ENCODE results near the gene SDHAF1. TPM values are rescaled to one million over a fixed set of nuclear protein-coding genes. Genes with fewer than 3 reads are reported as not detected.

The SDHAF1 gene
- polyA plus RNA-seq, 1 donor from 2014 or later: 71.6 TPM

- Histone ChIP-seq H4K20me1 (ENCODE audit: insufficient read depth) (no peaks in the 10 kb centered on the region), H3K27ac (ENCODE audit: low read length) (no peak overlapping the region), H3K36me3 (ENCODE audit: insufficient read depth, low read length) (no peaks in the 10 kb centered on the region), H3F3A (ENCODE audit: insufficient read depth, low read length, poor library complexity, severe bottlenecking) (no peaks in the 10 kb centered on the region), H3K9me3 (ENCODE audit: low read length) (no peaks in the 10 kb centered on the region), H3K9ac (ENCODE audit: low read length) (no peak overlapping the region), H3K79me2 (replicated peaks; ENCODE audit: insufficient read depth, low read length) (no peaks in the 10 kb centered on the region), H3K4me3 (ENCODE audit: low read length) (no peak overlapping the region), H3K27me3 (ENCODE audit: insufficient read depth, low read depth, low read length) (peaks cover 14% of the 10 kb centered on the region), H2AFZ (ENCODE audit: low read depth, low read length) (no peak overlapping the region), H3K9me2 (ENCODE audit: insufficient read depth, low read length) (no peaks in the 10 kb centered on the region), H3K4me2 (ENCODE audit: low read length) (no peak overlapping the region)
- TF ChIP-seq POLR2AphosphoS5 (IDR thresholded peaks at IDR 0.05) (no peak), SMC3 (conservative IDR thresholded peaks at IDR 0.05; ENCODE audit: poor library complexity) (no peak)
These were observed 6.2 kb upstream of the SDHAF1 start for GRCh38 chr19:35988824-35989223.

GRCh38 chr19:35990156-35990555 lies 4.8 kb upstream of the SDHAF1 start:
- H3K9me2 ChIP-seq (ENCODE audit: insufficient read depth, low read length): no peaks in the 10 kb centered on the region
- no peak overlapping the region for H3K4me2 ChIP-seq (ENCODE audit: low read length)
- TF ChIP-seq MXI1 (conservative IDR thresholded peaks at IDR 0.05; ENCODE audit: poor library complexity, severe bottlenecking): no peak
- H3F3A ChIP-seq (ENCODE audit: insufficient read depth, low read length, poor library complexity, severe bottlenecking): no peaks in the 10 kb centered on the region
- no peaks in the 10 kb centered on the region for H3K36me3 ChIP-seq (ENCODE audit: insufficient read depth, low read length)
- H3K27me3 ChIP-seq (ENCODE audit: insufficient read depth, low read depth, low read length): peaks cover 14% of the 10 kb centered on the region
- no peaks in the 10 kb centered on the region for H4K20me1 ChIP-seq (ENCODE audit: insufficient read depth)
- H3K27ac ChIP-seq (ENCODE audit: low read length): no peak overlapping the region
- H3K4me3 ChIP-seq (ENCODE audit: low read length): no peak overlapping the region
- H3K9me3 ChIP-seq (ENCODE audit: low read length): no peaks in the 10 kb centered on the region
- H2AFZ ChIP-seq (ENCODE audit: low read depth, low read length): no peak overlapping the region
- no peaks in the 10 kb centered on the region for H3K79me2 ChIP-seq (replicated peaks; ENCODE audit: insufficient read depth, low read length)
- H3K9ac ChIP-seq (ENCODE audit: low read length): no peak overlapping the region

- Histone ChIP-seq H3F3A (ENCODE audit: insufficient read depth, low read length, poor library complexity, severe bottlenecking) (no peaks in the 10 kb centered on the region), H3K27ac (ENCODE audit: low read length) (no peak overlapping the region), H3K27me3 (ENCODE audit: insufficient read depth, low read depth, low read length) (peaks cover 9% of the 10 kb centered on the region), H3K79me2 (replicated peaks; ENCODE audit: insufficient read depth, low read length) (peaks cover 6% of the 10 kb centered on the region), H3K9me2 (ENCODE audit: insufficient read depth, low read length) (no peaks in the 10 kb centered on the region), H3K36me3 (ENCODE audit: insufficient read depth, low read length) (no peaks in the 10 kb centered on the region), H3K9me3 (ENCODE audit: low read length) (no peaks in the 10 kb centered on the region), H3K4me3 (ENCODE audit: low read length) (no peak overlapping the region), H3K4me2 (ENCODE audit: low read length) (no peak overlapping the region), H3K9ac (ENCODE audit: low read length) (no peak overlapping the region), H4K20me1 (ENCODE audit: insufficient read depth) (no peaks in the 10 kb centered on the region), H2AFZ (ENCODE audit: low read depth, low read length) (no peak overlapping the region)
- TF ChIP-seq EP300 (conservative IDR thresholded peaks at IDR 0.05; ENCODE audit: poor library complexity, severe bottlenecking): no peak
- TF ChIP-seq CTCF (IDR thresholded peaks at IDR 0.05; ENCODE audit: poor library complexity, severe bottlenecking): no peak
- TF ChIP-seq TAF1 (IDR thresholded peaks at IDR 0.05; ENCODE audit: low read depth): no peak
These were observed 3.9 kb upstream of the SDHAF1 start for GRCh38 chr19:35990771-35991730.
